ENCODE measurements around the gene SCN1B.
"Not testable (repeated sequence)": the region's sequence is repeated elsewhere in the genome, so short reads cannot be mapped to it uniquely, and the experiment has no call there.

SCN1B gene

DNA sequence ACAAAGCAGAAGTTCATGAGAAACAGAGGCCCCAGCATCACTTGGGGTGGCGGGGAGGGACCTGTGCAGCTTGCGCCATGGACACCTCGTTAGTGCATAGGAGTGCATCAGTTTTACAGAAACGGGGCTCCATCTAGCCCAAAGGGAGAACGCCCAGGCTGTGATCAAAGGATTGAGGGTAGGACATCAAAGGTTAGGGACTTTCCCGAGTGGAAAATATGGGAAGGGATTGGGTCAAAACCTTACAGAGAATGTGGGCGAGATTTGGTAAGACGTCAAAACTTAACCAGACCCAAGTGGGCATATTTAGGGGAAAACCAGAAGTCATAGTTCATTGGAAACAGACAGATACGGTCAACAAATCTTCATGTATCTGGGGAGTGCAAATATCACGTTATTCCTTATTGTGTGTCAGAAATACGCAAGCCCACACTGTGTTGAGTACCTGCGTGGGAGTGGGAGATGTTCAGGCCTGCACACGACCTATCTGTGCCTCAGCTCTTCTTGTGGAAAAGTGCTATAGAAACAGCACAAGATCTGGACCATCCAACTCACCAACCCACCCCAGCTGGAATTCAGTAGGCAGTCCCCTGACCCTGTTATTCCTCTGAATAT lies 39.6 kb upstream of the SCN1B start:
- TF ChIP-seq, protein P1, sequence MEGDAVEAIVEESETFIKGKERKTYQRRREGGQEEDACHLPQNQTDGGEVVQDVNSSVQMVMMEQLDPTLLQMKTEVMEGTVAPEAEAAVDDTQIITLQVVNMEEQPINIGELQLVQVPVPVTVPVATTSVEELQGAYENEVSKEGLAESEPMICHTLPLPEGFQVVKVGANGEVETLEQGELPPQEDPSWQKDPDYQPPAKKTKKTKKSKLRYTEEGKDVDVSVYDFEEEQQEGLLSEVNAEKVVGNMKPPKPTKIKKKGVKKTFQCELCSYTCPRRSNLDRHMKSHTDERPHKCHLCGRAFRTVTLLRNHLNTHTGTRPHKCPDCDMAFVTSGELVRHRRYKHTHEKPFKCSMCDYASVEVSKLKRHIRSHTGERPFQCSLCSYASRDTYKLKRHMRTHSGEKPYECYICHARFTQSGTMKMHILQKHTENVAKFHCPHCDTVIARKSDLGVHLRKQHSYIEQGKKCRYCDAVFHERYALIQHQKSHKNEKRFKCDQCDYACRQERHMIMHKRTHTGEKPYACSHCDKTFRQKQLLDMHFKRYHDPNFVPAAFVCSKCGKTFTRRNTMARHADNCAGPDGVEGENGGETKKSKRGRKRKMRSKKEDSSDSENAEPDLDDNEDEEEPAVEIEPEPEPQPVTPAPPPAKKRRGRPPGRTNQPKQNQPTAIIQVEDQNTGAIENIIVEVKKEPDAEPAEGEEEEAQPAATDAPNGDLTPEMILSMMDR (IDR thresholded peaks at IDR 0.05; ENCODE audit: extremely low read depth, missing control alignments): no peak

DNA sequence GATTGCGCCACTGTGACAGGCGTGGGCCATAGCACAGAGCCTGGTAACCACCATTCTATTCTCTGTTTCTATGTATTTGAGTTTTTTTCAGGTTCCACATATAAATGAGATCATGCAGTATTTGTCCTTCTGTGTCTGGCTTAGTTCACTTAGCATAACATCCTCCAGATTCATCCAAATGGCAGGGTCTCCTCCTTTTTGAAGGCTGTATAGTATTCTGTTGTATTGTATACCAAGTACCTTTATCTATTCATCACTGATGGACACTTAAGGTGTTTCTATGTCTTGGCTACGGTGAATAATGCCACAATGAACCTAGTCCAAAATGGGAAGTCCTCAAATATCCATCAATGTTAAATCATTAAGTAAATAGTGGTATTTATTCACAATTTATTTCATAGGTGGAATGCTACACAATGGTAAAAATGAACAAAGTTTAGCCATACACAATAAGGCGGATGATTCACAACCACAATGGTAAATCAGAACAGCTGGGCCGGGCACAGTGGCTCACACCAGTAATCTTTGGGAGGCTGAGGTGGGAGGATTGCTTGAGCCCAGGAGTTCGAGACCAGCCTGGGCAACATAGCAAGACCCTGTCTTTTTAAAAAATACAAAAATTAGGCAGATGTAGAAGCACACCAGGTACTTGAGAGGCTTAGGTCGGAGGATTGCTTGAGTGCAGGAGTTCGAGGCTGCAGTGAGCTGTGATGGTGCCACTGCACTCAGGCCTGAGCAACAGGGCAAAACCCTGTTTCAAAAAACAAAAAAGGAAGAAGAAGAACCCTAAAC lies 38.5 kb upstream of the SCN1B start:
- TF ChIP-seq, protein P1 (IDR thresholded peaks at IDR 0.05; ENCODE audit: extremely low read depth, missing control alignments): no peak
- DNase-seq (ENCODE audit: low spot score): no peak

More for the DNA sequence above, 39.6 kb upstream of the SCN1B start:
- no peak for DNase-seq (ENCODE audit: low spot score)

DNA sequence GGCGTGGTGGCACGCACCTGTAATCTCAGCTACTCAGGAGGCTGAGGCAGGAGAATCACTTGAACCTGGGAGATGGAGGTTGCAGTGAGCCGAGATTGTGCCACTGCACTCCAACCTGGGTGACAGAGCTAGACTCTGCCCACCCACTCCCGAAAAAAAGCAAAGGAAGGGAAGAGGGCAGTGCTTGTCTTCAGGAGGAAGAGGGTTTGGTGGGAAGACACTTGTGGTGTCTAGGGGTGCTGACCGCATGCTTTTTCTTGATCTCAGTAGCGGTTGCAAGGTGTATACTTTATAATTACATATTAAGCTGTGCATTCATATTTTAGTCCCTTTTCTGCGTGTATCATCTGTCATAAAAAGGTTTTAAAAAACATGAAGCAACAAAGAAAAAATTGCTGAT lies 37.7 kb upstream of the SCN1B start:
- not testable (repeated sequence) for DNase-seq (ENCODE audit: low spot score)

DNA sequence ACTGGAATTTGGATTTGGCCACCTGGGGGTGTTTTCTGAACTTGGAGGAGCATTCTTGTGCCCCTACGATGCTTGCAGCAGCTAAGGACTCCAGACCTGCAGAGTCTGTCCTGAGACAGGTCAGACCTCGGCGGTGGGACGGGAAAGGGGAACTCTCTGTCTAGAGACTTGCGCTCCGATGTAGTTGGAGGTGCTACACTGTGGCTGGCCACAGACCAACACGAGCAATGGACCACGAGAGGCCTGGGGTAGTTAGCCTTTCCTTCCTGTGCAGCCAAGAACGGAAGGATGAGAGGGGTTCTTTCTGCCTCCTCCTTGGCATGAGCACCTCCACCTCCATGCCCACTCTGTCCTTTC lies 36.0 kb upstream of the SCN1B start:
- TF ChIP-seq, protein P1 (IDR thresholded peaks at IDR 0.05; ENCODE audit: extremely low read depth, missing control alignments): no peak
- DNase-seq (ENCODE audit: low spot score): no peak

DNA sequence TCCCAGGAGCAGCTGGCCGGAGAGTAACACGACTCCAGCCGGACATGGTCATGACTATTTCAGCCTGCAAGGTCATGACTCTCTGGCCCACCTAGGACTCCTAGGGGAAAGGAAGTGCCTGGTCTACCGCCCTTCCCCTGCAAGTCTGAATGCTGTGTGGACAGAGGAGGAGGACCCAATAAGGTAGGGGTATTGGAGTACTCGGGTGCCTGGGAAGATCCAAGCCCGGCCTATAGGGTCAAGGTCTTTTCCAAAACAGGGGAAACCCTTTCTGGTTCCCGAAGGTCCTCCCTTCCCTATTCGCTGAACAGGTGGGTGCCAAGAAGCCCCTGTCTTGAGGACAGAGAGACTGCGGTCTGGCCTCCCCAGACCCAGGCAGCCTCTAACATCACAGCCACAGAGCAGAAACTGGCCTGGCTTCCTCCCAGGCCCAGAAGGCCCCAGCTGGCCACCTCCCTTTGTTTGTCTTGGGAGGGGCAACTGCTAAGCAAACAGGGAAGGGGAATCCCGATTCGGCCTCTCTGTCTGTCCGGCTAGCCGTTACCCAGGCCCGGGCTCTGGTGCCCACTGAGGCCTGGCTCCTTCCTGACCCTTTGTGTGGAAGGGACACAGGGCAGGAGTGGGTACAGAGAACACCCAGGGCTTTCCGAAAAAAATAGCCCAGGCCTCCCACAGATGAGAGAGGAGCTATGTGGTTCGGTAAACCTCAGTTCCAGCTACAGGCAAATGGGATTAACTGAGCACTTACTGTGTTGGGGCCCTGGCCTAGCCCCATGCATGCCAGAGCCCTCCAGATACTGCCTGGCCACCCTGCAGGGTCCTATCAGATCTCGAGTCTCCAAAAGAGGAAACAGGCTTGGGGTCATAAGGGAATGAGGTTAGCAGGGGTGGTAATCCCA lies 35.4 kb upstream of the SCN1B start:
- peak; percentile 6 for DNase-seq (ENCODE audit: low spot score)

DNA sequence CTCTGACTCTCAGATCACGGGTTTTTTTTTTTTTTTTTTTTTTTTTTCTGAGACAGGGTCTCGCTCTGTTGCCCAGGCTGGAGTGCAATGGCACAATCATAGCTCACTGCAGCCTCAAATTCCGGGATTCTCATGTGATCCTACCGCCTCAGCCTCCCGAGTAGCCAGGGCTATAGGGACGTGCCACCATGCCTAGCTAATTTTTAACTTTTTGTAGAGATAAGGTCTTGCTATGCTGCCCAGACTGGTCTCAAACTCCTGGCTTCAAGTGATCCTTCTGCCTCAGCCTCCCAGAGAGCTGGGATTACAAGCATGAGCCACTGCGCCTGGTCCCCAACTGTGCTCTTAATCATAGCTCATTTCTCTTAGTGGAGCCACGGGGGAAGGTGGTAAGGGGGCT lies 34.7 kb upstream of the SCN1B start:
- TF ChIP-seq, protein P1 (IDR thresholded peaks at IDR 0.05; ENCODE audit: extremely low read depth, missing control alignments): no peak
- no peak for DNase-seq (ENCODE audit: low spot score)

More for the DNA sequence above, 35.4 kb upstream of the SCN1B start:
- TF ChIP-seq, protein P1 (IDR thresholded peaks at IDR 0.05; ENCODE audit: extremely low read depth, missing control alignments): no peak

DNA sequence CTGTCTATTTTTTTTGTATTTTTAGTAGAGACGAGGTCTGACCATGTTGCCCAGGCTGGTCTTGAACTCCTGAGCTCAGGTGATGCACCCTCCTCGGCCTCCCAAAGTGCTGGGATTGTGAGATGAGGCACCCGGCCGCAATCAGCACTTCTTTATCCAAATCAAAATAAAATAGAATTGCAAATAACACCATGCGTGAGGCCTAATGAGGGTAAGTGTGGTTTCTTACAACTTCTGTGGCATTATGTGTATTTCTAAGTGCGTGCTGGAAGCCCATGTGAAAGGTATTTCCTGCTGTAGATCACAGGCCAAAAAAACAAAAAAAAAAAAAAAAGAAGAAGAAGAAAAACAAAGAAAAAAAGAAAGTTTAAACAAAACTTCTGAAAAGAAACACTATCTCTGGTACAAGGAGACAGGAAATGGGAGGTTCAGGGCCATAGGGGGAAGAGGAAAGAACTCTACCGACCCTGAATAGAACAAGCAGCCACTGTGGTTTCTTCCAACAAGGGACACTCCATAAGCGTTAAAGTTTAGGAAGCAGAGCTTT lies 33.1 kb upstream of the SCN1B start:
- TF ChIP-seq, protein P1 (IDR thresholded peaks at IDR 0.05; ENCODE audit: extremely low read depth, missing control alignments): no peak
- no peak for DNase-seq (ENCODE audit: low spot score)

DNA sequence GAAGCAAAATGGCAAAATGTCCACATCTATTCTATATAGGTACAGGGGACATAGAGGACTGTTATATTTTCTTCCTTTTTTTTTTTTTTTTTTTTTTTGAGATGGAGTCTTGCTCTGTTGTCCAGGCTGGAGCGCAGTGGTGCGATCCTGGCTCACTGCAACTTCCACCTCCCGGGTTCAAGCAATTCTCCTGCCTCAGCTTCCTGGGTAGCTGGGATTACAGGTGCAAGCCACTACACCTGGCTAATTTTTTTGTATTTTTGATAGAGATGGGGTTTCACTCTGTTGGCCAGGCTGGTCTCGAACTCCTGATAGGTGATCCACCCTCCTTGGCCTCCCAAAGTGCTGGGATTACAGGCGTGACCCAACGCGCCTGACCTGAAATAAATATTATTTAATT lies 32.0 kb upstream of the SCN1B start:
- not testable (repeated sequence) for DNase-seq (ENCODE audit: low spot score)

Measured in GM20000 (cell line).